Large intestine (tissue), 3 donors: ENCODE data around the gene FOCAD. TPM values are rescaled to one million over a fixed set of nuclear protein-coding genes. Genes with fewer than 3 reads are reported as not detected.
A peak's percentile ranks its signal among the peaks of the same experiment; 100 is the strongest.

Source experiments
- DNase-seq, 2 donors: peaks; one replicate each; pipeline versions ENCODE4 v3.0.0 to v3.0.0-alpha.2; 2013
- H3K27ac ChIP-seq: one replicate; pipeline ENCODE4 v1.5.1; 2013; ENCODE audit warnings: low read length
- H3K27me3 ChIP-seq: 2 replicates; pipeline ENCODE4 v1.6.1; 2013; ENCODE audit warnings: low read length; ENCODE audit not compliant: control insufficient read depth, insufficient read depth
- H3K36me3 ChIP-seq: 2 replicates; pipeline ENCODE4 v1.6.1; 2013; ENCODE audit warnings: low read length; ENCODE audit not compliant: control insufficient read depth, insufficient read depth
- H3K4me1 ChIP-seq: one replicate; pipeline ENCODE4 v1.6.1; 2013; ENCODE audit warnings: low read length; ENCODE audit not compliant: control insufficient read depth, insufficient read depth
- H3K4me3 ChIP-seq: one replicate; pipeline ENCODE4 v1.5.1; 2013; ENCODE audit warnings: low read length
- H3K9me3 ChIP-seq: one replicate; pipeline ENCODE4 v1.6.1; 2013; ENCODE audit warnings: mild to moderate bottlenecking, low read depth, low read length, moderate library complexity; ENCODE audit not compliant: control insufficient read depth
- WGBS: methylation state at CpG from one replicate; pipeline ENCODE4 v1.1.5; 2013; ENCODE audit warnings: low lambda C conversion rate; ENCODE audit not compliant: insufficient coverage; 5-methylcytosine and 5-hydroxymethylcytosine counted together
- polyA plus RNA-seq: library from polyadenylated mRNA; unstranded; fragments of 120-200 nt; gene quantifications from one replicate; pipeline ENCODE4 v1.2.1, GENCODE V29; 2013

Gene FOCAD
- polyA plus RNA-seq, 1 donor: 16.1 TPM

- WGBS: 80% methylated on average over 2 of the region's 5 CpGs
- Histone ChIP-seq H3K27ac (peak overlapping the region; percentile 58), H3K36me3 (no peaks in the 10 kb centered on the region), H3K9me3 (no peaks in the 10 kb centered on the region), H3K4me1 (peaks cover 4% of the 10 kb centered on the region), H3K27me3 (peaks cover 3% of the 10 kb centered on the region), H3K4me3 (peak overlapping the region; percentile 36)
- DNase-seq: peak in 1 of 2 donors; percentile 28
Measured at GRCh38 chr9:21030389-21031035, 346.5 kb downstream of the FOCAD start.

- Histone ChIP-seq H3K27me3 (peaks cover 3% of the 10 kb centered on the region), H3K27ac (peak within 1 kb of the TSS; percentile 58), H3K4me3 (peak within 1 kb of the TSS; percentile 36), H3K36me3 (no peaks in the 10 kb centered on the region), H3K9me3 (no peaks in the 10 kb centered on the region), H3K4me1 (peaks cover 4% of the 10 kb centered on the region)
- peak; percentile 23 to 64 for DNase-seq
- WGBS: no CpG with 5 or more reads among the region's 46 CpGs
Measured at GRCh38 chr9:21031091-21031807, 347.2 kb downstream of the FOCAD start, which contains the start of gene HACD4. HACD4 (minus strand) TSS chr9:21031640; CDS start chr9:21031590, 50 bp downstream.

- no peak for DNase-seq
- Histone ChIP-seq H3K4me3 (peak overlapping the region; percentile 32), H3K27me3 (peaks cover 3% of the 10 kb centered on the region), H3K36me3 (no peaks in the 10 kb centered on the region), H3K4me1 (peaks cover 4% of the 10 kb centered on the region), H3K9me3 (no peaks in the 10 kb centered on the region), H3K27ac (peak overlapping the region; percentile 34)
- WGBS: 100% methylated on average over 1 of the region's 22 CpGs
Measured at GRCh38 chr9:21031808-21032183, 347.7 kb downstream of the FOCAD start.

GRCh38 chr9:21037278-21037677 is 353.2 kb downstream of the FOCAD start:
- WGBS: no CpG with 5 or more reads among the region's 2 CpGs
- H3K4me3 ChIP-seq: no peak overlapping the region
- H3K4me1 ChIP-seq: no peaks in the 10 kb centered on the region
- H3K9me3 ChIP-seq: no peaks in the 10 kb centered on the region
- H3K36me3 ChIP-seq: no peaks in the 10 kb centered on the region
- H3K27me3 ChIP-seq: no peaks in the 10 kb centered on the region
- no peak overlapping the region for H3K27ac ChIP-seq
- no peak for DNase-seq

GRCh38 chr9:21039302-21039701 is 355.2 kb downstream of the FOCAD start:
- Histone ChIP-seq H3K9me3 (no peaks in the 10 kb centered on the region), H3K27ac (no peak overlapping the region), H3K4me1 (no peaks in the 10 kb centered on the region), H3K4me3 (no peak overlapping the region), H3K27me3 (no peaks in the 10 kb centered on the region), H3K36me3 (no peaks in the 10 kb centered on the region)
- WGBS: 100% methylated on average over 1 of the region's 1 CpG
- DNase-seq: no peak

- no peaks in the 10 kb centered on the region for H3K4me1 ChIP-seq
- no peak overlapping the region for H3K4me3 ChIP-seq
- no peak for DNase-seq
- no peaks in the 10 kb centered on the region for H3K9me3 ChIP-seq
- H3K27me3 ChIP-seq: no peaks in the 10 kb centered on the region
- H3K36me3 ChIP-seq: no peaks in the 10 kb centered on the region
- H3K27ac ChIP-seq: no peak overlapping the region
- WGBS: 100% methylated on average over 3 of the region's 4 CpGs
Measured at GRCh38 chr9:21042466-21042865, 358.4 kb downstream of the FOCAD start.

- WGBS: 70% methylated on average over 1 of the region's 3 CpGs
- Histone ChIP-seq H3K36me3 (no peaks in the 10 kb centered on the region), H3K27me3 (no peaks in the 10 kb centered on the region), H3K4me1 (no peaks in the 10 kb centered on the region), H3K9me3 (no peaks in the 10 kb centered on the region), H3K27ac (no peak overlapping the region), H3K4me3 (no peak overlapping the region)
- DNase-seq: no peak
Measured at GRCh38 chr9:21043841-21044240, 359.8 kb downstream of the FOCAD start.

Other genes starting within 250 kb of the FOCAD start
- gene MLLT3, start 61.8 kb upstream of the FOCAD start, polyA plus RNA-seq: 25.0 TPM